Astrocyte (in vitro differentiated cells and primary cell): Measurements from ENCODE around the gene SYT17. TPM values are rescaled to one million over a fixed set of nuclear protein-coding genes. Genes with fewer than 3 reads are reported as not detected.

Source experiments
- DNase-seq: peaks from one replicate; pipeline ENCODE4 v3.0.0-alpha.2; 2010; ENCODE audit warnings: low read depth
- FAIRE-seq: peaks from 2 replicates; lab custom pipeline; 2011; peaks lifted over from hg19 to GRCh38; lab: Jason Lieb, UNC
- H2AFZ ChIP-seq: 2 replicates; pipeline ENCODE4 v1.6.0; 2012; ENCODE audit warnings: low read depth, low read length, inconsistent platforms
- H3K27ac ChIP-seq: 2 replicates; pipeline ENCODE4 v1.5.1; 2011; ENCODE audit warnings: low read depth, low read length, inconsistent platforms
- H3K27me3 ChIP-seq: 2 replicates; pipeline ENCODE4 v1.6.0; 2011; ENCODE audit warnings: low read length, inconsistent platforms; ENCODE audit not compliant: insufficient read depth
- H3K36me3 ChIP-seq: 2 replicates; pipeline ENCODE4 v1.5.1; 2011; ENCODE audit warnings: low read length, inconsistent platforms; ENCODE audit not compliant: insufficient read depth
- H3K4me1 ChIP-seq: 2 replicates; pipeline ENCODE4 v1.5.1; 2011; ENCODE audit warnings: low read length, inconsistent platforms; ENCODE audit not compliant: insufficient read depth
- H3K4me2 ChIP-seq: 2 replicates; pipeline ENCODE4 v1.6.0; 2012; ENCODE audit warnings: low read length, inconsistent platforms
- H3K4me3 ChIP-seq: 2 replicates; pipeline ENCODE4 v1.5.1; 2011; ENCODE audit warnings: low read depth, mild to moderate bottlenecking, low read length, inconsistent platforms; ENCODE audit not compliant: insufficient read depth
- H3K79me2 ChIP-seq: 2 replicates; pipeline ENCODE4 v1.6.0; 2012; ENCODE audit warnings: mild to moderate bottlenecking, low read length, inconsistent platforms; ENCODE audit not compliant: insufficient read depth
- H3K9ac ChIP-seq: 2 replicates; pipeline ENCODE4 v1.6.0; 2012; ENCODE audit warnings: mild to moderate bottlenecking, low read length, inconsistent platforms
- H3K9me3 ChIP-seq: 2 replicates; pipeline ENCODE4 v1.5.1; 2012; ENCODE audit warnings: low read depth, mild to moderate bottlenecking, low read length, inconsistent platforms; ENCODE audit not compliant: insufficient read depth
- H4K20me1 ChIP-seq: 2 replicates; pipeline ENCODE4 v1.6.0; 2012; ENCODE audit warnings: low read length, inconsistent platforms; ENCODE audit not compliant: insufficient read depth
- H3K27ac Mint-ChIP-seq: one replicate; pipeline ENCODE4 v1.8.0; 2021; ENCODE audit warnings: mild to moderate bottlenecking, mixed read lengths; ENCODE audit not compliant: unreplicated experiment
- H3K27me3 Mint-ChIP-seq: one replicate; pipeline ENCODE4 v1.8.0; 2021; ENCODE audit warnings: low read depth, mixed read lengths; ENCODE audit not compliant: unreplicated experiment
- H3K36me3 Mint-ChIP-seq: one replicate; pipeline ENCODE4 v1.8.0; 2021; ENCODE audit warnings: low read depth, mixed read lengths; ENCODE audit not compliant: unreplicated experiment
- H3K4me1 Mint-ChIP-seq: one replicate; pipeline ENCODE4 v1.8.0; 2021; ENCODE audit warnings: low read depth, mixed read lengths; ENCODE audit not compliant: unreplicated experiment
- H3K4me3 Mint-ChIP-seq: one replicate; pipeline ENCODE4 v1.8.0; 2021; ENCODE audit warnings: mild to moderate bottlenecking, moderate library complexity, mixed read lengths; ENCODE audit not compliant: unreplicated experiment
- H3K9me3 Mint-ChIP-seq: one replicate; pipeline ENCODE4 v1.8.0; 2021; ENCODE audit warnings: mild to moderate bottlenecking, mixed read lengths; ENCODE audit not compliant: unreplicated experiment
- EZH2 ChIP-seq: IDR thresholded peaks from 2 replicates; pipeline ENCODE4 v1.6.1; 2012; ENCODE audit warnings: mild to moderate bottlenecking, low read length, inconsistent platforms; ENCODE audit not compliant: insufficient read depth
- total RNA-seq: library from RNA; stranded (reverse); gene quantifications from 2 replicates; pipeline ENCODE4 v1.2.1, GENCODE V29; 2021
- TF ChIP-seq, protein P1 (sequence below): IDR thresholded peaks from 2 replicates; pipeline ENCODE4 v1.5.1; 2011; ENCODE audit warnings: low read depth, mild to moderate bottlenecking, inconsistent platforms, low read length, moderate library complexity; ENCODE audit not compliant: insufficient read depth

The SYT17 gene
- total RNA-seq, 1 donor from 2014 or later: 4.8 TPM

DNA sequence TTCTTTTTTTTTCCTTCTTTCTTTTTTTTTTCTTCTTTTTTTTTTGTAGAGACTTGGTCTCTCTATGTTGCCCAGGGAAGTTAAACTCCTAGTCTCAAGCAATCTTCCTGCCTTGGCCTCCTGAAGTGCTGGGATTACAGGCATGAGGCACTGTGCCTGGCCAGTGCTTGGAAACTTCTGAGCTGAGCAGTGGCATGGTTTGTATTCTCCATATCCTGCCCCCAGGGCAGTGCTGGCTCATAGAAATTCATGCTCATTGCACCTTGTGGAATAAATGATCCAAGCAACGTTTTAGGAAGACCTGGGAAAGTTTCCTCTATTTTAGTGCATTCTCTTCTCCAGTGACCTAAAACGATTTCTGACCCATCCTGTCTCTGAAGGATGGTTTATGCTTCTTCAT is 16.7 kb upstream of the SYT17 start:
- H3K36me3 Mint-ChIP-seq: no peaks in the 10 kb centered on the region
- no peaks in the 10 kb centered on the region for H3K4me1 Mint-ChIP-seq
- DNase-seq: no peak
- peaks cover 7% of the 10 kb centered on the region for H3K9me3 ChIP-seq
- peaks cover 8% of the 10 kb centered on the region for H3K9me3 Mint-ChIP-seq
- TF ChIP-seq EZH2: no peak
- TF ChIP-seq, protein P1, sequence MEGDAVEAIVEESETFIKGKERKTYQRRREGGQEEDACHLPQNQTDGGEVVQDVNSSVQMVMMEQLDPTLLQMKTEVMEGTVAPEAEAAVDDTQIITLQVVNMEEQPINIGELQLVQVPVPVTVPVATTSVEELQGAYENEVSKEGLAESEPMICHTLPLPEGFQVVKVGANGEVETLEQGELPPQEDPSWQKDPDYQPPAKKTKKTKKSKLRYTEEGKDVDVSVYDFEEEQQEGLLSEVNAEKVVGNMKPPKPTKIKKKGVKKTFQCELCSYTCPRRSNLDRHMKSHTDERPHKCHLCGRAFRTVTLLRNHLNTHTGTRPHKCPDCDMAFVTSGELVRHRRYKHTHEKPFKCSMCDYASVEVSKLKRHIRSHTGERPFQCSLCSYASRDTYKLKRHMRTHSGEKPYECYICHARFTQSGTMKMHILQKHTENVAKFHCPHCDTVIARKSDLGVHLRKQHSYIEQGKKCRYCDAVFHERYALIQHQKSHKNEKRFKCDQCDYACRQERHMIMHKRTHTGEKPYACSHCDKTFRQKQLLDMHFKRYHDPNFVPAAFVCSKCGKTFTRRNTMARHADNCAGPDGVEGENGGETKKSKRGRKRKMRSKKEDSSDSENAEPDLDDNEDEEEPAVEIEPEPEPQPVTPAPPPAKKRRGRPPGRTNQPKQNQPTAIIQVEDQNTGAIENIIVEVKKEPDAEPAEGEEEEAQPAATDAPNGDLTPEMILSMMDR: no peak
- no peaks in the 10 kb centered on the region for H3K79me2 ChIP-seq
- H3K27ac ChIP-seq: no peak overlapping the region
- H2AFZ ChIP-seq: no peak overlapping the region
- FAIRE-seq: no peak
- no peaks in the 10 kb centered on the region for H4K20me1 ChIP-seq
- H3K27me3 Mint-ChIP-seq: peaks cover 21% of the 10 kb centered on the region
- no peak overlapping the region for H3K27ac Mint-ChIP-seq
- H3K4me3 ChIP-seq: no peak overlapping the region
- H3K4me3 Mint-ChIP-seq: no peak overlapping the region
- no peak overlapping the region for H3K9ac ChIP-seq
- no peaks in the 10 kb centered on the region for H3K36me3 ChIP-seq
- no peaks in the 10 kb centered on the region for H3K4me1 ChIP-seq
- H3K4me2 ChIP-seq: no peak overlapping the region
- no peaks in the 10 kb centered on the region for H3K27me3 ChIP-seq

DNA sequence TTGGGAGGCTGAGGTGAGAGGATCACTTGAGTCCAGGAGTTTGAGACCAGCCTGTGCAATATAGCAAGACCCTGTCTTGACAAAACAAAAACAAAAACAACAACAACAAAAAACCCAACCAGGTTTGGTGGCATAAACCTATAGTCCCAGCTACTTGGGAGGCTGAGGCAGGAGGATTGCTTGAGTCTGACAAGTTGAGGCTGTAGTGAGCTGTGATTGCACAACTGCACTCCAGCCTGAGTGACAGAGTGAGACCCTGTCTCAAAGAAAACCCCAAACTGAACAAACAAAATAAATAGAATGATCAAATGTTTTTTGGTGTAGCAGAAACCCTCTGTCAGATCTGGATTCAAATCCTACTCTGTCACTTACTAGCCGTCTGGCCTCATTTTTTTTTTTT is 16.0 kb upstream of the SYT17 start:
- Mint-ChIP-seq H3K4me1 (no peaks in the 10 kb centered on the region), H3K4me3 (no peak overlapping the region), H3K36me3 (no peaks in the 10 kb centered on the region), H3K9me3 (peaks cover 9% of the 10 kb centered on the region), H3K27me3 (peaks cover 21% of the 10 kb centered on the region), H3K27ac (no peak overlapping the region)
- peaks cover 7% of the 10 kb centered on the region for H3K9me3 ChIP-seq
- H4K20me1 ChIP-seq: no peaks in the 10 kb centered on the region
- no peak for FAIRE-seq
- DNase-seq: no peak
- no peak overlapping the region for H3K4me2 ChIP-seq
- no peaks in the 10 kb centered on the region for H3K27me3 ChIP-seq
- H3K4me3 ChIP-seq: no peak overlapping the region
- no peak for TF ChIP-seq EZH2
- TF ChIP-seq, protein P1: no peak
- H2AFZ ChIP-seq: no peak overlapping the region
- no peaks in the 10 kb centered on the region for H3K4me1 ChIP-seq
- H3K9ac ChIP-seq: no peak overlapping the region
- no peak overlapping the region for H3K27ac ChIP-seq
- H3K79me2 ChIP-seq: no peaks in the 10 kb centered on the region
- H3K36me3 ChIP-seq: no peaks in the 10 kb centered on the region

DNA sequence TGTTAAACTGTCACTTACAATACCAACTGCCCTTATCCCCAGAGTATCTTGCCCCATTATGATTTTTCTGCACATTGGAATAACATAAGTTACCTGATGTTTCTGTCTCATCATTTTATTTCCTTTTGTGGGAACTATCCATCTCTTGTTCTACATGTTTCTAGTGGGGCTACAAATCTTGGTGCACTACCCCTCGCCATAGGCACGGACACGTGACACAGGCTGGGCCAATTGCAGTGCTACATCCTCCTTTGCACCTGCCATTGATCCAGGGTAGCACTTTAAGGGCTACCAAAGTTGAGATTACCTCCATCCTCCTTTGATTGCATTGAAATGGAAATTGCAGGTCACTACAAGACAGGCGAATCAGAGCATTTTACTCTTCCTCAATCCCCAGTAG is 14.2 kb upstream of the SYT17 start:
- no peak overlapping the region for H2AFZ ChIP-seq
- Mint-ChIP-seq H3K36me3 (no peaks in the 10 kb centered on the region), H3K4me1 (no peaks in the 10 kb centered on the region), H3K27me3 (peaks cover 30% of the 10 kb centered on the region), H3K4me3 (no peak overlapping the region), H3K9me3 (peaks cover 9% of the 10 kb centered on the region), H3K27ac (no peak overlapping the region)
- peaks cover 4% of the 10 kb centered on the region for H3K9me3 ChIP-seq
- TF ChIP-seq, protein P1: no peak
- TF ChIP-seq EZH2: no peak
- H3K27ac ChIP-seq: no peak overlapping the region
- DNase-seq (no peak), FAIRE-seq (no peak)
- no peak overlapping the region for H3K4me3 ChIP-seq
- no peak overlapping the region for H3K4me2 ChIP-seq
- no peaks in the 10 kb centered on the region for H3K79me2 ChIP-seq
- H3K36me3 ChIP-seq: no peaks in the 10 kb centered on the region
- no peaks in the 10 kb centered on the region for H3K4me1 ChIP-seq
- H3K27me3 ChIP-seq: peaks cover 3% of the 10 kb centered on the region
- H4K20me1 ChIP-seq: no peaks in the 10 kb centered on the region
- no peak overlapping the region for H3K9ac ChIP-seq
